Stomach (tissue), 4 donors: ENCODE results near the gene FATE1.

Experiments
- EP300 ChIP-seq: sonication (generic); formaldehyde crosslinking; IDR thresholded peaks from one replicate; pipeline ENCODE4 v1.6.1; 2017; ENCODE audit warnings: antibody characterized with exemption
- POLR2A ChIP-seq, 4 donors: fragments of 450-650 bp; IDR thresholded peaks; one replicate each; pipeline ENCODE4 v1.6.1; 2016; ENCODE audit warnings: antibody characterized with exemption in 4 of 4, control low read depth in 2 of 4, mild to moderate bottlenecking in 1 of 4, moderate library complexity in 1 of 4
- TF ChIP-seq, protein P1 (sequence below), 7 experiments: fragments of 450-650 bp in 4 of 7; fragments of 200-600 bp in 3 of 7; sonication (generic) in 3 of 7; IDR thresholded peaks; one replicate each; pipeline ENCODE4 v1.5.1; 2016 to 2019; ENCODE audit warnings: antibody characterized with exemption in 7 of 7, control low read depth in 2 of 7, mild to moderate bottlenecking in 1 of 7

DNA sequence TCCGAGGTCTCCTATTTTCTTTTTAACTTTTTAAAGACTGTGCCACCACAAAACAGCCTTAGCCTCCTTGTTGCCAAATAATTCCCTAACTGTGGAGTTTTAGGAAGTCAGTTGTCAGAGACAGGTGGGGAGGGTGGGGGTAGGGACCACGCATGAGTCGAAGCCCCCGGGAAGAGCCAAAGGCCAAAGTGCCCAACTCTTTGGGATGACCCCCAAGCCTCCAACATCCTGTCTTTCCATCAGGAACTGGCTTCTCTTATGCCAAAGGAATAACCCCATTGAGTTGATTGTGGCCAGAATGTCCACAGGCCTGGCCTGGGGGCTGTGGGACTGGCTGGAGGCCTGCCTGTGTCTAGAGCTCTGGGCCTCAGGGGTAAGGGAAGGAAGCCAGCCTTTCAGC, 14.8 kb upstream of the FATE1 start:
- TF ChIP-seq, protein P1, sequence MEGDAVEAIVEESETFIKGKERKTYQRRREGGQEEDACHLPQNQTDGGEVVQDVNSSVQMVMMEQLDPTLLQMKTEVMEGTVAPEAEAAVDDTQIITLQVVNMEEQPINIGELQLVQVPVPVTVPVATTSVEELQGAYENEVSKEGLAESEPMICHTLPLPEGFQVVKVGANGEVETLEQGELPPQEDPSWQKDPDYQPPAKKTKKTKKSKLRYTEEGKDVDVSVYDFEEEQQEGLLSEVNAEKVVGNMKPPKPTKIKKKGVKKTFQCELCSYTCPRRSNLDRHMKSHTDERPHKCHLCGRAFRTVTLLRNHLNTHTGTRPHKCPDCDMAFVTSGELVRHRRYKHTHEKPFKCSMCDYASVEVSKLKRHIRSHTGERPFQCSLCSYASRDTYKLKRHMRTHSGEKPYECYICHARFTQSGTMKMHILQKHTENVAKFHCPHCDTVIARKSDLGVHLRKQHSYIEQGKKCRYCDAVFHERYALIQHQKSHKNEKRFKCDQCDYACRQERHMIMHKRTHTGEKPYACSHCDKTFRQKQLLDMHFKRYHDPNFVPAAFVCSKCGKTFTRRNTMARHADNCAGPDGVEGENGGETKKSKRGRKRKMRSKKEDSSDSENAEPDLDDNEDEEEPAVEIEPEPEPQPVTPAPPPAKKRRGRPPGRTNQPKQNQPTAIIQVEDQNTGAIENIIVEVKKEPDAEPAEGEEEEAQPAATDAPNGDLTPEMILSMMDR (IDR thresholded peaks at IDR 0.05): no peak
- no peak for TF ChIP-seq EP300
- TF ChIP-seq POLR2A (IDR thresholded peaks at IDR 0.05): no peak
